Activated CD4-positive, alpha-beta memory T cell treated with anti-CD3 and anti-CD28 coated beads, Interleukin-2, amount 10 ng/mL, durations not matched to agents 7 days and 5 days (primary cell): ENCODE data around the gene PRM3. TPM values are rescaled to one million over a fixed set of nuclear protein-coding genes. Genes with fewer than 3 reads are reported as not detected.
A peak's percentile ranks its signal among the peaks of the same experiment; 100 is the strongest.

ENCODE experiments used
- CTCF ChIA-PET: fragments of 350-600 bp; sonication (Branson Sonifier 250); formaldehyde crosslinking; loops from one replicate; lab custom pipeline; 2021; ENCODE audit warnings: antibody characterized with exemption, inconsistent platforms; lab: Charles Lee
- POLR2A ChIA-PET: fragments of 350-600 bp; sonication (Branson Sonifier 250); formaldehyde crosslinking; loops from one replicate; lab custom pipeline; 2021; ENCODE audit warnings: antibody characterized with exemption; lab: Charles Lee
- DNase-seq: peaks from one replicate; pipeline ENCODE4 v3.0.0-alpha.2; 2020
- H3K27ac Mint-ChIP-seq: one replicate; pipeline ENCODE4 v1.8.0; 2021; ENCODE audit warnings: mild to moderate bottlenecking, mixed read lengths
- H3K27me3 Mint-ChIP-seq: one replicate; pipeline ENCODE4 v1.8.0; 2021; ENCODE audit warnings: mixed read lengths
- H3K36me3 Mint-ChIP-seq: one replicate; pipeline ENCODE4 v1.8.0; 2021; ENCODE audit warnings: low read depth, mixed read lengths
- H3K4me1 Mint-ChIP-seq: one replicate; pipeline ENCODE4 v1.8.0; 2021; ENCODE audit warnings: mixed read lengths
- H3K4me3 Mint-ChIP-seq: one replicate; pipeline ENCODE4 v1.8.0; 2021; ENCODE audit warnings: mild to moderate bottlenecking, mixed read lengths
- H3K9me3 Mint-ChIP-seq: one replicate; pipeline ENCODE4 v1.8.0; 2021; ENCODE audit warnings: mixed read lengths
- total RNA-seq, 2 experiments: library from RNA; stranded (reverse); gene quantifications; one replicate each; pipeline ENCODE4 v1.2.3, GENCODE V29; 2021

Gene PRM3
- total RNA-seq, 2 experiments from 2014 or later, result not detected

GRCh38 chr16:11251525-11252481, 21.6 kb downstream of the PRM3 start:
- Mint-ChIP-seq H3K9me3 (no peaks in the 10 kb centered on the region), H3K4me1 (peaks cover 54% of the 10 kb centered on the region), H3K4me3 (peak overlapping the region; percentile 92), H3K27ac (peak overlapping the region; percentile 92), H3K27me3 (no peaks in the 10 kb centered on the region), H3K36me3 (peaks cover 75% of the 10 kb centered on the region)
- POLR2A ChIA-PET, result interaction anchor here (0.7 to 10.1 kb wide), 35 partner anchors 15 to 301 kb away, joined by 3 to 309 read pairs (median 4); no protein-coding TSS in a partner anchor
- CTCF ChIA-PET, result interaction anchor here (0.8 to 6.6 kb wide), 18 partner anchors 11 to 291 kb away, joined by 3 to 50 read pairs (median 6); no protein-coding TSS in a partner anchor
- DNase-seq, result peak; percentile 84

GRCh38 chr16:11250786-11251524, 22.5 kb downstream of the PRM3 start:
- no peak overlapping the region for H3K4me3 Mint-ChIP-seq
- DNase-seq, result no peak
- peaks cover 74% of the 10 kb centered on the region for H3K36me3 Mint-ChIP-seq
- H3K27ac Mint-ChIP-seq, result peak overlapping the region; percentile 92
- no peaks in the 10 kb centered on the region for H3K27me3 Mint-ChIP-seq
- POLR2A ChIA-PET, result interaction anchor here (1.0 to 10.1 kb wide), 14 partner anchors 15 to 282 kb away, joined by 3 to 309 read pairs (median 10); no protein-coding TSS in a partner anchor
- peaks cover 60% of the 10 kb centered on the region for H3K4me1 Mint-ChIP-seq
- CTCF ChIA-PET, result interaction anchor here (1.5 to 6.6 kb wide), 7 partner anchors 44 to 287 kb away, joined by 4 to 50 read pairs (median 6); no protein-coding TSS in a partner anchor
- H3K9me3 Mint-ChIP-seq, result no peaks in the 10 kb centered on the region

GRCh38 chr16:11250091-11250785, 23.2 kb downstream of the PRM3 start:
- DNase-seq, result peak; percentile 37
- POLR2A ChIA-PET, result interaction anchor here (2.5 to 10.1 kb wide), 4 partner anchors 14 to 267 kb away, joined by 6 to 302 read pairs (median 38); no protein-coding TSS in a partner anchor
- H3K4me3 Mint-ChIP-seq, result no peak overlapping the region
- H3K4me1 Mint-ChIP-seq, result peaks cover 67% of the 10 kb centered on the region
- H3K36me3 Mint-ChIP-seq, result peaks cover 72% of the 10 kb centered on the region
- peak overlapping the region; percentile 32 for H3K27ac Mint-ChIP-seq
- CTCF ChIA-PET, result interaction anchor here (0.6 kb wide), 1 partner anchor 44 kb away, joined by 3 read pairs; no protein-coding TSS in a partner anchor
- H3K27me3 Mint-ChIP-seq, result no peaks in the 10 kb centered on the region
- no peaks in the 10 kb centered on the region for H3K9me3 Mint-ChIP-seq

GRCh38 chr16:11249233-11250061, 24.0 kb downstream of the PRM3 start:
- Mint-ChIP-seq H3K36me3 (peaks cover 64% of the 10 kb centered on the region), H3K4me1 (peaks cover 71% of the 10 kb centered on the region), H3K9me3 (no peaks in the 10 kb centered on the region), H3K27me3 (no peaks in the 10 kb centered on the region), H3K4me3 (no peak overlapping the region), H3K27ac (peak overlapping the region; percentile 32)
- DNase-seq, result peak; percentile 25
- ChIA-PET POLR2A (interaction anchor here (2.5 to 10.1 kb wide), 2 partner anchors 13 to 144 kb away, joined by 6 to 302 read pairs; no protein-coding TSS in a partner anchor), CTCF (interaction anchor here (0.6 kb wide), 1 partner anchor 45 kb away, joined by 3 read pairs; no protein-coding TSS in a partner anchor)

GRCh38 chr16:11248133-11248532, 25.3 kb downstream of the PRM3 start:
- no peaks in the 10 kb centered on the region for H3K9me3 Mint-ChIP-seq
- H3K4me1 Mint-ChIP-seq, result peaks cover 69% of the 10 kb centered on the region
- ChIA-PET POLR2A (interaction anchor here (0.7 to 3.8 kb wide), 15 partner anchors 8 to 276 kb away, joined by 3 to 37 read pairs (median 4); partner anchors contain the start of gene SOCS1), CTCF (interaction anchor here (0.6 to 1.6 kb wide), 5 partner anchors 15 to 277 kb away, joined by 3 to 6 read pairs (median 3); no protein-coding TSS in a partner anchor)
- no peak for DNase-seq
- peak overlapping the region; percentile 32 for H3K27ac Mint-ChIP-seq
- H3K4me3 Mint-ChIP-seq, result no peak overlapping the region
- peaks cover 51% of the 10 kb centered on the region for H3K36me3 Mint-ChIP-seq
- no peaks in the 10 kb centered on the region for H3K27me3 Mint-ChIP-seq

GRCh38 chr16:11245988-11246387, 27.4 kb downstream of the PRM3 start:
- H3K36me3 Mint-ChIP-seq, result peaks cover 32% of the 10 kb centered on the region

GRCh38 chr16:11245222-11245737, 28.1 kb downstream of the PRM3 start:
- Mint-ChIP-seq H3K4me3 (no peak overlapping the region), H3K27ac (no peak overlapping the region), H3K36me3 (peaks cover 25% of the 10 kb centered on the region), H3K27me3 (no peaks in the 10 kb centered on the region), H3K9me3 (no peaks in the 10 kb centered on the region), H3K4me1 (peaks cover 47% of the 10 kb centered on the region)
- no peak for DNase-seq
- ChIA-PET POLR2A (interaction anchor here (1.1 to 3.8 kb wide), 11 partner anchors 9 to 279 kb away, joined by 3 to 37 read pairs (median 5); partner anchors contain the start of gene SOCS1), CTCF (interaction anchor here (1.0 to 1.7 kb wide), 8 partner anchors 10 to 280 kb away, joined by 3 to 5 read pairs (median 4); partner anchors contain the start of gene SOCS1)

More at GRCh38 chr16:11245988-11246387, 27.4 kb downstream of the PRM3 start:
- peak; percentile 56 for DNase-seq
- Mint-ChIP-seq H3K4me1 (peaks cover 54% of the 10 kb centered on the region), H3K4me3 (no peak overlapping the region), H3K27me3 (no peaks in the 10 kb centered on the region), H3K9me3 (no peaks in the 10 kb centered on the region), H3K27ac (peak overlapping the region; percentile 17)
- ChIA-PET CTCF (interaction anchor here (0.6 to 1.8 kb wide), 11 partner anchors 10 to 498 kb away, joined by 3 to 5 read pairs (median 4); partner anchors contain the start of gene SOCS1), POLR2A (interaction anchor here (0.7 to 3.8 kb wide), 16 partner anchors 9 to 280 kb away, joined by 3 to 37 read pairs (median 4); partner anchors contain the start of gene SOCS1)

GRCh38 chr16:11242658-11243057, 30.8 kb downstream of the PRM3 start:
- peaks cover 32% of the 10 kb centered on the region for H3K4me1 Mint-ChIP-seq
- CTCF ChIA-PET, result interaction anchor here (0.9 to 2.0 kb wide), 3 partner anchors 11 to 20 kb away, joined by 3 to 6 read pairs (median 3); partner anchors contain the start of gene SOCS1
- POLR2A ChIA-PET, result interaction anchor here (1.9 to 15.7 kb wide), 2 partner anchors 10 to 11 kb away, joined by 4 to 302 read pairs; partner anchors contain the start of gene SOCS1

GRCh38 chr16:11241480-11242204, 31.8 kb downstream of the PRM3 start:
- no peak overlapping the region for H3K4me3 Mint-ChIP-seq
- POLR2A ChIA-PET, result interaction anchor here (1.0 to 15.7 kb wide), 7 partner anchors 9 to 275 kb away, joined by 3 to 302 read pairs (median 6); partner anchors contain the start of gene SOCS1
- H3K27me3 Mint-ChIP-seq, result no peaks in the 10 kb centered on the region
- peaks cover 32% of the 10 kb centered on the region for H3K4me1 Mint-ChIP-seq
- H3K36me3 Mint-ChIP-seq, result peaks cover under 1% of the 10 kb centered on the region
- no peak for DNase-seq
- H3K9me3 Mint-ChIP-seq, result no peaks in the 10 kb centered on the region
- no peak overlapping the region for H3K27ac Mint-ChIP-seq
- CTCF ChIA-PET, result interaction anchor here (0.9 to 2.0 kb wide), 4 partner anchors 14 to 259 kb away, joined by 3 to 6 read pairs (median 4); partner anchors contain the start of gene SOCS1

More at GRCh38 chr16:11242658-11243057, 30.8 kb downstream of the PRM3 start:
- Mint-ChIP-seq H3K4me3 (no peak overlapping the region), H3K27me3 (no peaks in the 10 kb centered on the region), H3K36me3 (peaks cover 7% of the 10 kb centered on the region), H3K27ac (no peak overlapping the region), H3K9me3 (no peaks in the 10 kb centered on the region)
- no peak for DNase-seq
